Neuronal stem cell (in vitro differentiated cells): ENCODE results near the gene UXS1.

Experiments
- DNase-seq: peaks from one replicate; pipeline ENCODE4 v3.0.0-alpha.2; 2013; ENCODE audit warnings: low spot score
- H2AFZ ChIP-seq: one replicate; pipeline ENCODE4 v1.6.1; 2013; ENCODE audit warnings: mild to moderate bottlenecking, low read length, inconsistent platforms
- H2AK5ac ChIP-seq: 2 replicates; pipeline ENCODE4 v1.6.1; 2013; ENCODE audit warnings: low read depth, mild to moderate bottlenecking, inconsistent platforms, low read length, moderate library complexity, mixed read lengths
- H2BK120ac ChIP-seq: 2 replicates; pipeline ENCODE4 v1.6.1; 2013; ENCODE audit warnings: low read depth, mild to moderate bottlenecking, inconsistent platforms, low read length, moderate library complexity, mixed read lengths
- H2BK12ac ChIP-seq: one replicate; pipeline ENCODE4 v1.6.1; 2013; ENCODE audit warnings: low read length, inconsistent platforms
- H2BK15ac ChIP-seq: 2 replicates; pipeline ENCODE4 v1.6.1; 2013; ENCODE audit warnings: mild to moderate bottlenecking, low read length, inconsistent platforms, mixed read lengths
- H2BK5ac ChIP-seq: one replicate; pipeline ENCODE4 v1.6.1; 2013; ENCODE audit warnings: inconsistent platforms, mild to moderate bottlenecking, low read length, moderate library complexity
- H3K14ac ChIP-seq: one replicate; pipeline ENCODE4 v1.6.1; 2013; ENCODE audit warnings: low read length, inconsistent platforms
- H3K18ac ChIP-seq: 2 replicates; pipeline ENCODE4 v1.6.1; 2013; ENCODE audit warnings: low read length, inconsistent platforms
- H3K23ac ChIP-seq: 2 replicates; pipeline ENCODE4 v1.6.1; 2013; ENCODE audit warnings: low read depth, mild to moderate bottlenecking, mixed read lengths, low read length, inconsistent platforms; ENCODE audit not compliant: poor library complexity
- H3K27ac ChIP-seq: replicated peaks from 3 replicates; pipeline ENCODE4 v1.5.1; 2013; ENCODE audit warnings: low read length, inconsistent platforms
- H3K27me3 ChIP-seq, 3 experiments: 2 replicates each; pipeline ENCODE4 v1.6.1; 2013; ENCODE audit warnings: low read length in 3 of 3, mild to moderate bottlenecking in 2 of 3, inconsistent platforms in 1 of 3, low read depth in 1 of 3, mixed read lengths in 1 of 3, moderate library complexity in 1 of 3; ENCODE audit not compliant: control insufficient read depth in 3 of 3, insufficient read depth in 3 of 3
- H3K36me3 ChIP-seq, 2 donors: replicated peaks in 1 of 2; 2 replicates each; pipeline ENCODE4 v1.6.1; 2013; ENCODE audit warnings: low read length in 2 of 2; ENCODE audit not compliant: control insufficient read depth in 2 of 2, insufficient read depth in 2 of 2
- H3K4ac ChIP-seq: 2 replicates; pipeline ENCODE4 v1.6.1; 2013; ENCODE audit warnings: inconsistent platforms, mild to moderate bottlenecking, low read length, moderate library complexity
- H3K4me1 ChIP-seq, 2 donors: 1 replicate in 1 of 2; 2 replicates in 1 of 2; pipeline ENCODE4 v1.6.1; 2013; ENCODE audit warnings: low read length in 2 of 2, low read depth in 1 of 2; ENCODE audit not compliant: control insufficient read depth in 2 of 2, insufficient read depth in 1 of 2
- H3K4me2 ChIP-seq: one replicate; pipeline ENCODE4 v1.6.1; 2013; ENCODE audit warnings: mild to moderate bottlenecking, low read length, inconsistent platforms; ENCODE audit not compliant: insufficient read depth, poor library complexity, severe bottlenecking
- H3K4me3 ChIP-seq, 2 donors: 2 replicates each; pipeline ENCODE4 v1.5.1; 2013; ENCODE audit warnings: low read length in 2 of 2, mild to moderate bottlenecking in 2 of 2, inconsistent platforms in 1 of 2, moderate library complexity in 1 of 2
- H3K79me1 ChIP-seq: one replicate; pipeline ENCODE4 v1.6.1; 2013; ENCODE audit warnings: low read depth, mild to moderate bottlenecking, inconsistent platforms, low read length, moderate library complexity
- H3K9ac ChIP-seq: one replicate; pipeline ENCODE4 v1.6.1; 2013; ENCODE audit warnings: mild to moderate bottlenecking, low read depth, low read length, inconsistent platforms; ENCODE audit not compliant: poor library complexity
- H3K9me3 ChIP-seq, 2 donors: replicated peaks in 1 of 2; 2 replicates each; pipeline versions ENCODE3 to v1.6.1; 2013; ENCODE audit warnings: low read length in 2 of 2, mild to moderate bottlenecking in 2 of 2, inconsistent platforms in 1 of 2, low read depth in 1 of 2, mixed read lengths in 1 of 2, moderate library complexity in 1 of 2; ENCODE audit not compliant: control insufficient read depth in 2 of 2, insufficient read depth in 1 of 2
- H4K8ac ChIP-seq: one replicate; pipeline ENCODE4 v1.6.1; 2013; ENCODE audit warnings: low read depth, mild to moderate bottlenecking, inconsistent platforms, low read length, moderate library complexity
- H4K91ac ChIP-seq: one replicate; pipeline ENCODE4 v1.6.1; 2013; ENCODE audit warnings: low read length, low read depth, mild to moderate bottlenecking, inconsistent platforms; ENCODE audit not compliant: poor library complexity
- WGBS, 2 donors: extraction: QIAGEN DNeasy Blood & Tissue Kit; methylation state at CpG; one replicate each; pipeline ENCODE4 v1.1.7; 2013; ENCODE audit warnings: missing lambda C conversion rate in 2 of 2, mixed read lengths in 1 of 2; ENCODE audit not compliant: insufficient read length in 2 of 2, insufficient replicate concordance in 1 of 2; ENCODE audit errors: extremely low coverage in 2 of 2; 5-methylcytosine and 5-hydroxymethylcytosine counted together

UXS1 gene

DNA sequence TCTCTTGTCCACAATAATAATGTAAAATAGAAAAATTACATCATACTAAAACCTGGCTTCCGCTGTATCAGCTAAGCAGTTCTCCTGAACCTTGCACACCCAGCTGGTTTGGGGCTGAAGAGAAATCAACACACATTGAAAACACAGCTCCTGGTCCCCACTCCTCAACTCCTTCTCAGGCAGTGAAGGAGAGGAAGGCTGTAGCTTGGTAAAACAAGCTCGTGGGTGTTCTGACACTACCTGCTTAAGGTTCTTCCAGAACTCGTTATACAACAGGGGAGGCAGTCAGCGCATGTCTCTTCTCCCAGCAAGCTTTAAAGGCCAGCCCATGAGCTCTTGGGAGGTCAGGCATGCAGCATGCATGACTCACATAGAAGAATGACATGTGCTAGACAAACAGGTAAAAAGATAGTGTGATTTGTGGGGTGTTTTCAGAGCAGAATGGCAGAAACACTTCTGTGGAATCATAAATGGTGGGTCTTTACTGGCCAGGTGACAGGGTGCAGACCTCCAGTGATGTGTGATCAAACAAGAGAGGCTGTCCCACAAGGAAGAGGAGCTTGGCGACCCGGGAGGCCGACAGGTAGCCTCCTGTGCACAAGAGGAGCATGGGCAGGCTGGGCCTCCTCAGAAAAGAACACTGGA is 69.1 kb downstream of the UXS1 start:
- H4K91ac ChIP-seq: no peak overlapping the region
- H3K23ac ChIP-seq: no peak overlapping the region
- H2BK12ac ChIP-seq: no peak overlapping the region
- no peaks in the 10 kb centered on the region for H3K4me1 ChIP-seq
- no peak overlapping the region for H3K4me3 ChIP-seq
- no peak overlapping the region for H3K27ac ChIP-seq
- no peaks in the 10 kb centered on the region for H3K27me3 ChIP-seq
- H3K18ac ChIP-seq: no peak overlapping the region
- no peak overlapping the region for H2BK15ac ChIP-seq
- no peak overlapping the region for H3K4me2 ChIP-seq
- no peak overlapping the region for H2BK120ac ChIP-seq
- no peak overlapping the region for H2AK5ac ChIP-seq
- no CpG with 5 or more reads among the region's 7 CpGs for WGBS, 2 donors
- no peak overlapping the region for H3K9ac ChIP-seq
- peaks cover 2% of the 10 kb centered on the region for H3K79me1 ChIP-seq
- H4K8ac ChIP-seq: no peak overlapping the region
- H3K36me3 ChIP-seq: peaks cover 27 to 97% of the 10 kb centered on the region in 2 donors
- H3K4ac ChIP-seq: no peak overlapping the region
- DNase-seq: no peak
- H3K9me3 ChIP-seq: no peaks in the 10 kb centered on the region
- no peak overlapping the region for H2AFZ ChIP-seq
- no peak overlapping the region for H2BK5ac ChIP-seq
- H3K14ac ChIP-seq: no peak overlapping the region

DNA sequence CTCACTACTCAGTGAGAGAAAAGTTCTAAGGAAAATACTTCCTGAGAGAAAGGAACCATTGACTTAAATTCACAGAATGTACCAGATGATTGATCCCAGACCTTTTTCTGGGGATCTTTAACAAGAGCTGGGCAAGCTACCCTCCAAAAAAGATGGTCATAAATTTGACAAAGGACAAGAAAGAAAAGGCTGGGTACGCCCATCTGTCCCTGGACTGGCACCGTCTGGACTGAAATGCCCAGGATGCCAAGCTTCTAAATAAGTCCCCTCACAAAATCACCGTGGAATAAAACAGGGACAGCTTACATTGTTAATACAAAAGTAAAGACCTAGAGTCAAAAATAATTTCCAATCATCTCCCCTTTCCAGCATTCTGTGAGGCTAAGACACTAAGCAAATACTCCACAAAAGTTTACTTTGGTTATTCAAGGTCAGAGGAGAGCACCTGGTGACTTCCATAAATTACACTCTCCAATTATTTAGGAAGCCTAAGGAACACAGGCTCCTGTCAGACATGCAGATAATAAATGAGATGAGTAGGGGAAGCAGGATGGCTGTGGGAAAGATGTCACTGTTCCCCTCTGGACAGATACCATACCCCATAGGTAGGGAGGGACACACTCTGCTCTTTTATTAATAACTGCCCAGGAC is 69.9 kb downstream of the UXS1 start:
- H3K36me3 ChIP-seq: peaks cover 28 to 97% of the 10 kb centered on the region in 2 donors
- WGBS, 2 donors: no CpG with 5 or more reads among the region's 3 CpGs
- DNase-seq: no peak

DNA sequence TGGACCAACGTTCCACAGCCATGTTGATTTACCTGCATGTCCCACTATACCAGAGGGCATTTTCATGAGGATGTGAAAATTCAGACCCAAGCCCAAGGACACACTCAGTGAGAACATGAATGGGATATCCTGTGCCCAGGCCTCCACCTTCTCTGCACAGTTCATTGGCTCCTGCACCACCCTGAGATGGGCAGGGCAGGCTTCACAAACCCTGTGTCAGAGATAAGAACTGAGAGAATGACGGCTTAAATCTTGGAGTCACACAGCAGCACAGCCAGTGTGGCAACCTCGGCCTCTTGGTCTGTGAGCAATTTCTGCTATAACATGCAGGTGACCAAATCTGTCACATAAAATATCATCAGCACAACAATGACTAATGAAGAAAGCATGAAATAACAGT is 71.9 kb downstream of the UXS1 start:
- Histone ChIP-seq H2BK12ac (no peak overlapping the region), H3K23ac (no peak overlapping the region), H2BK15ac (no peak overlapping the region), H3K36me3 (peaks cover 21 to 94% of the 10 kb centered on the region in 2 donors), H4K8ac (no peak overlapping the region), H3K4me2 (no peak overlapping the region), H3K4me1 (peaks cover 0 to 5% of the 10 kb centered on the region in 2 donors), H3K4me3 (no peak overlapping the region), H3K27ac (no peak overlapping the region), H3K27me3 (no peaks in the 10 kb centered on the region), H3K4ac (no peak overlapping the region), H2BK5ac (no peak overlapping the region), H2AFZ (no peak overlapping the region), H3K14ac (no peak overlapping the region), H3K18ac (no peak overlapping the region), H3K79me1 (peaks cover 2% of the 10 kb centered on the region), H4K91ac (no peak overlapping the region), H3K9ac (no peak overlapping the region), H2BK120ac (no peak overlapping the region), H2AK5ac (no peak overlapping the region), H3K9me3 (no peaks in the 10 kb centered on the region)
- no CpG with 5 or more reads among the region's 3 CpGs for WGBS, 2 donors
- DNase-seq: no peak

More for the DNA sequence above, 69.9 kb downstream of the UXS1 start:
- Histone ChIP-seq H3K4me3 (no peak overlapping the region), H4K8ac (no peak overlapping the region), H3K23ac (no peak overlapping the region), H3K79me1 (peaks cover 2% of the 10 kb centered on the region), H3K9me3 (no peaks in the 10 kb centered on the region), H2BK120ac (no peak overlapping the region), H2AFZ (no peak overlapping the region), H3K14ac (no peak overlapping the region), H2AK5ac (no peak overlapping the region), H3K27ac (no peak overlapping the region), H3K4ac (no peak overlapping the region), H3K18ac (no peak overlapping the region), H4K91ac (no peak overlapping the region), H3K4me1 (peaks cover 0 to 2% of the 10 kb centered on the region in 2 donors), H2BK15ac (no peak overlapping the region), H3K4me2 (no peak overlapping the region), H2BK5ac (no peak overlapping the region), H3K27me3 (no peaks in the 10 kb centered on the region), H3K9ac (no peak overlapping the region), H2BK12ac (no peak overlapping the region)

DNA sequence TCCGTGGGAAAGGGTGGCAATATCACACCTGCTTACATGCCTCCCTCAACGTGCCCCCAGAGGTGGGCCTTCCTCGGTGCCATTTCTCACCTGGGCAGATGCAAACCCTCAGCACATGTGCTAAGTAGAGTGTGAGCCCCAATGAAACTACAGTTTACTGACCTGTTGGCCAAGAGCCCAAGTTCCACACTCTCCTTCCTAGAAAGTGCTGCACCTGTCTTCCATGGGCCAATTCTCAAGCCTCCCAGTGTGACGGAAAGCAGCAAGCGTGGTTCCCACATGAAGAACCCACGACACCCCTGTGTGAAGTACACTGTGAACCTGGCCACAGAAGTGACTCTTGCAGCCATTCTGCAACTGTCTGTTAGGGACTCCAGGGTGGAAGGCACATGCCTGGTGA is 73.7 kb downstream of the UXS1 start:
- no peaks in the 10 kb centered on the region for H3K9me3 ChIP-seq
- H3K9ac ChIP-seq: no peak overlapping the region
- H4K8ac ChIP-seq: no peak overlapping the region
- no CpG with 5 or more reads among the region's 6 CpGs for WGBS, 2 donors
- no peak overlapping the region for H2AK5ac ChIP-seq
- no peak overlapping the region for H3K27ac ChIP-seq
- H3K18ac ChIP-seq: no peak overlapping the region
- H3K4me1 ChIP-seq: peaks cover under 1 to 5% of the 10 kb centered on the region in 2 donors
- H2BK15ac ChIP-seq: no peak overlapping the region
- DNase-seq: no peak
- H2BK12ac ChIP-seq: no peak overlapping the region
- H2BK5ac ChIP-seq: no peak overlapping the region
- H3K4me2 ChIP-seq: no peak overlapping the region
- H3K14ac ChIP-seq: no peak overlapping the region
- no peak overlapping the region for H3K4me3 ChIP-seq
- peaks cover 22 to 88% of the 10 kb centered on the region in 2 donors for H3K36me3 ChIP-seq
- no peak overlapping the region for H3K23ac ChIP-seq
- peaks cover 3% of the 10 kb centered on the region for H3K79me1 ChIP-seq
- no peak overlapping the region for H4K91ac ChIP-seq
- H2BK120ac ChIP-seq: no peak overlapping the region
- H3K4ac ChIP-seq: no peak overlapping the region
- no peak overlapping the region for H2AFZ ChIP-seq
- no peaks in the 10 kb centered on the region for H3K27me3 ChIP-seq
